SK-N-SH (cell line): Measurements from ENCODE around the gene SPRED3. TPM values are rescaled to one million over a fixed set of nuclear protein-coding genes. Genes with fewer than 3 reads are reported as not detected.
"Not testable (repeated sequence)": the region's sequence is repeated elsewhere in the genome, so short reads cannot be mapped to it uniquely, and the experiment has no call there.

Source experiments
- CTCF ChIA-PET: fragments of 300-600, 350-600 bp; formaldehyde crosslinking; extraction: SDS; loops from one replicate; lab custom pipeline; 2021; lab: Yijun Ruan, JAX
- POLR2A ChIA-PET: fragments of 350-600 bp; sonication (Branson Sonifier 250); formaldehyde crosslinking; extraction: SDS; loops from one replicate; lab custom pipeline; 2020; ENCODE audit warnings: antibody characterized with exemption, inconsistent platforms; lab: Yijun Ruan, JAX
- DNase-seq: peaks from one replicate; pipeline ENCODE4 v3.0.0; 2012
- H2AFZ ChIP-seq: fragments of 200-600 bp; sonication (generic); 2 replicates; pipeline ENCODE4 v1.8.1; 2016; ENCODE audit warnings: antibody characterized with exemption, mild to moderate bottlenecking, low read depth
- H3F3A ChIP-seq: fragments of 200-600 bp; sonication (generic); replicated peaks from 2 replicates; pipeline ENCODE3; 2016; ENCODE audit warnings: antibody characterized with exemption, mild to moderate bottlenecking; ENCODE audit not compliant: insufficient read depth
- H3K27ac ChIP-seq, 2 experiments: fragments of 200-500 bp in 1 of 2; fragments of 200-600 bp in 1 of 2; sonication (Bioruptor generic) in 1 of 2; sonication (generic), shearing (Covaris generic) in 1 of 2; 2 replicates each; pipeline versions ENCODE4 v1.5.1 to v1.6.1; 2014 to 2016; ENCODE audit warnings: low read depth in 2 of 2, inconsistent platforms in 1 of 2, low read length in 1 of 2, mild to moderate bottlenecking in 1 of 2, mixed read lengths in 1 of 2
- H3K27me3 ChIP-seq: fragments of 200-600 bp; sonication (generic), shearing (Covaris generic); 2 replicates; pipeline ENCODE4 v1.6.1; 2016; ENCODE audit warnings: mixed run types; ENCODE audit not compliant: insufficient read depth
- H3K36me3 ChIP-seq, 2 experiments: fragments of 200-500 bp in 1 of 2; fragments of 200-600 bp in 1 of 2; sonication (Bioruptor generic) in 1 of 2; sonication (generic) in 1 of 2; replicated peaks in 1 of 2; 2 replicates each; pipeline versions ENCODE3 to v1.5.1; 2014 to 2016; ENCODE audit warnings: low read length in 1 of 2, mild to moderate bottlenecking in 1 of 2; ENCODE audit not compliant: insufficient read depth in 2 of 2, control insufficient read depth in 1 of 2
- H3K4me1 ChIP-seq, 2 experiments: fragments of 200-500 bp in 1 of 2; fragments of 200-600 bp in 1 of 2; sonication (Bioruptor generic) in 1 of 2; sonication (generic), shearing (Covaris generic) in 1 of 2; 2 replicates each; pipeline versions ENCODE4 v1.5.1 to v1.6.1; 2014 to 2016; ENCODE audit warnings: low read depth in 1 of 2, low read length in 1 of 2, mixed run types in 1 of 2; ENCODE audit not compliant: insufficient read depth in 2 of 2, control insufficient read depth in 1 of 2
- H3K4me2 ChIP-seq: fragments of 200-600 bp; sonication (generic), shearing (Covaris generic); 2 replicates; pipeline ENCODE4 v1.6.1; 2017; ENCODE audit warnings: mixed run types
- H3K4me3 ChIP-seq, 2 experiments: fragments of 200-500 bp in 1 of 2; fragments of 200-600 bp in 1 of 2; sonication (Bioruptor generic) in 1 of 2; sonication (generic), shearing (Covaris generic) in 1 of 2; 2 replicates each; pipeline versions ENCODE4 v1.5.1 to v1.8.1; 2014 to 2016; ENCODE audit warnings: low read depth in 2 of 2, inconsistent platforms in 1 of 2, low read length in 1 of 2, mild to moderate bottlenecking in 1 of 2, mixed read lengths in 1 of 2, moderate library complexity in 1 of 2
- H3K79me2 ChIP-seq: fragments of 200-600 bp; sonication (generic); 2 replicates; pipeline ENCODE4 v1.8.1; 2017; ENCODE audit warnings: mild to moderate bottlenecking; ENCODE audit not compliant: insufficient read depth
- H3K9ac ChIP-seq: fragments of 200-600 bp; sonication (generic); 2 replicates; pipeline ENCODE4 v1.6.1; 2017; ENCODE audit warnings: mixed run types
- H3K9me2 ChIP-seq: fragments of 200-600 bp; sonication (generic); 2 replicates; pipeline ENCODE4 v1.6.1; 2017; ENCODE audit warnings: mixed run types
- H3K9me3 ChIP-seq: fragments of 200-600 bp; sonication (generic); 2 replicates; pipeline ENCODE4 v1.6.1; 2017; ENCODE audit warnings: mixed run types, mild to moderate bottlenecking, moderate library complexity
- H4K20me1 ChIP-seq: fragments of 200-600 bp; sonication (generic); 2 replicates; pipeline ENCODE4 v1.6.1; 2017; ENCODE audit warnings: mild to moderate bottlenecking, mixed run types; ENCODE audit not compliant: insufficient read depth
- CHD2 ChIP-seq: fragments of 150-350 bp; IDR thresholded peaks from 2 replicates; pipeline ENCODE4 v1.6.1; 2018; ENCODE audit warnings: low read length; ENCODE audit not compliant: partially characterized antibody
- ELF1 ChIP-seq: IDR thresholded peaks from 2 replicates; pipeline ENCODE4 v1.4.0; 2012
- EP300 ChIP-seq, 2 experiments: IDR thresholded peaks; 2 replicates each; pipeline versions ENCODE4 v1.4.0 to v1.6.1; 2012; ENCODE audit warnings: borderline replicate concordance in 1 of 2, low read depth in 1 of 2, low read length in 1 of 2
- EZH2phosphoT487 ChIP-seq: fragments of 200-600 bp; sonication (generic); IDR thresholded peaks from 2 replicates; pipeline ENCODE4 v1.6.1; 2017; ENCODE audit warnings: low read depth, mixed run types, mild to moderate bottlenecking, antibody characterized with exemption, moderate library complexity, borderline replicate concordance
- FOSL2 ChIP-seq: IDR thresholded peaks from 2 replicates; pipeline ENCODE4 v1.4.0; 2012; ENCODE audit warnings: low read depth, mild to moderate bottlenecking, moderate library complexity, borderline replicate concordance
- FOXJ3 ChIP-seq: sonication (generic); formaldehyde crosslinking; IDR thresholded peaks from 2 replicates; pipeline ENCODE4 v1.5.1; 2020; ENCODE audit warnings: mild to moderate bottlenecking, missing genetic modification reagents
- FOXM1 ChIP-seq: IDR thresholded peaks from 2 replicates; pipeline ENCODE4 v1.4.0; 2012; ENCODE audit warnings: low read depth, mild to moderate bottlenecking
- IRF3 ChIP-seq: fragments of 150-350 bp; IDR thresholded peaks from 2 replicates; pipeline ENCODE4 v1.6.1; 2016; ENCODE audit warnings: mild to moderate bottlenecking, low read depth, low read length
- MXI1 ChIP-seq: IDR thresholded peaks from 2 replicates; pipeline ENCODE4 v1.6.1; 2012; ENCODE audit warnings: mild to moderate bottlenecking, low read depth, low read length, improper control_type of control experiment
- RCOR1 ChIP-seq: fragments of 150-350 bp; IDR thresholded peaks from 2 replicates; pipeline ENCODE4 v1.6.1; 2017; ENCODE audit warnings: antibody characterized with exemption, low read length
- TAF1 ChIP-seq: IDR thresholded peaks from 2 replicates; pipeline ENCODE4 v1.6.1; 2012; ENCODE audit warnings: low read depth, mild to moderate bottlenecking, low read length, moderate library complexity, borderline replicate concordance
- USF2 ChIP-seq: fragments of 150-350 bp; IDR thresholded peaks from 2 replicates; pipeline ENCODE4 v1.6.1; 2017; ENCODE audit warnings: antibody characterized with exemption, low read length, low read depth, borderline replicate concordance
- YY1 ChIP-seq: IDR thresholded peaks from 2 replicates; pipeline ENCODE4 v1.4.0; 2012; ENCODE audit warnings: low read depth, mild to moderate bottlenecking
- WGBS: methylation state at CpG from one replicate; pipeline ENCODE4 v1.1.6; 2017; ENCODE audit warnings: low lambda C conversion rate; 5-methylcytosine and 5-hydroxymethylcytosine counted together
- polyA plus RNA-seq, 3 experiments: library from polyadenylated mRNA; depleted of rRNA; stranded (reverse); fragments of >200 nt; gene quantifications; 2 replicates each; pipeline ENCODE4 v1.2.3, GENCODE V29; 2012
- TF ChIP-seq, protein P1 (sequence below): IDR thresholded peaks from 2 replicates; pipeline ENCODE4 v1.4.0; 2012; ENCODE audit warnings: low read depth, borderline replicate concordance
- TF ChIP-seq, protein P2 (sequence below): IDR thresholded peaks from 2 replicates; pipeline ENCODE4 v1.4.0; 2012; ENCODE audit warnings: low read depth, borderline replicate concordance

SPRED3 gene
- polyA plus RNA-seq, 1 of the 3 experiments (the other 2 are of a cell fraction): 11.1 TPM

- H3K9me3 ChIP-seq, H3F3A ChIP-seq, H3K79me2 ChIP-seq, H3K9me2 ChIP-seq, H3K4me2 ChIP-seq, H3K4me1 ChIP-seq, H4K20me1 ChIP-seq, H3K36me3 ChIP-seq, H3K27me3 ChIP-seq, POLR2A ChIA-PET, H3K27ac ChIP-seq, H2AFZ ChIP-seq, DNase-seq, H3K4me3 ChIP-seq, H3K9ac ChIP-seq: not testable (repeated sequence)
- CTCF ChIA-PET: interaction anchor here (1.0 kb wide), 1 partner anchor 25 kb away, joined by 4 read pairs; the partner anchor contains the start of gene FAM98C
- WGBS: 71% methylated on average over 16 of the region's 17 CpGs
Observed at GRCh38 chr19:38427035-38427677, 38.7 kb downstream of the SPRED3 start.

DNA sequence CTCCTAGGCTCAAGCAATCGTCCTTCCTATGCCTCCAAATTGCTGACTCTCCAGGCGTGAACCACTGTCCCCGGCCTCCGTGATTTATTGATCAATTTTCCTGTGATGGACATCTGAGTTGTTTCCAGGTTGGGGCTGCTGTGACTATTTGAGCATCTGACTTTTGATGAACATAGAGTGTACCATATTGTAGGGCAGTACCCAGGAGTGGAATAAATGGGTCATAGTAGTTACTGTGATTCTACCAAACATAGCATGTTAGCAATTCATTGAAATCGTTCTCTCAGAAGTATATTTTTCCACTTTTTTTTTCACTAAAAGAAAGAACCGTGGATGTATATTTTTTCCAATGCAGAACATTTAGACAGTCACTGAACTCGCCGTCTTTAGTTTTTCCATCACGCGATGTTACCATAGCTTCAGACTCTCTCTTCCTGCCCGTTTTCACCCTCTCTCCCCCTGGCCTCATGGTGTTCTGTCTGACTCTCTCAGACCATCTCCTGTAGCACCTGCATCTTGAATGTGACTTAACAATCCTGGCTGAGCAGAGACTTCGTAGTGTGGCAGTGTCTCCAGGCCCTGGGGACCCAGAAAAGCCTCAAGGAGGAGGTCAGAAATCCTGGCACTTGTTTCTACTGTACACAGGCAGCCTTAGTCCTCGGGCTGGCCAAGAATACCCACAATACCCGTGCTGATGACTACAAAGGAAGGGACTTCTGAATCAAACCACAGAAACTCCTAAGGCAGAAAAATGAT is 40.7 kb downstream of the SPRED3 start:
- no peak overlapping the region for H3K9ac ChIP-seq
- DNase-seq: no peak
- H4K20me1 ChIP-seq: no peaks in the 10 kb centered on the region
- no peaks in the 10 kb centered on the region for H3K9me2 ChIP-seq
- H3F3A ChIP-seq: no peaks in the 10 kb centered on the region
- TF ChIP-seq, protein P1, sequence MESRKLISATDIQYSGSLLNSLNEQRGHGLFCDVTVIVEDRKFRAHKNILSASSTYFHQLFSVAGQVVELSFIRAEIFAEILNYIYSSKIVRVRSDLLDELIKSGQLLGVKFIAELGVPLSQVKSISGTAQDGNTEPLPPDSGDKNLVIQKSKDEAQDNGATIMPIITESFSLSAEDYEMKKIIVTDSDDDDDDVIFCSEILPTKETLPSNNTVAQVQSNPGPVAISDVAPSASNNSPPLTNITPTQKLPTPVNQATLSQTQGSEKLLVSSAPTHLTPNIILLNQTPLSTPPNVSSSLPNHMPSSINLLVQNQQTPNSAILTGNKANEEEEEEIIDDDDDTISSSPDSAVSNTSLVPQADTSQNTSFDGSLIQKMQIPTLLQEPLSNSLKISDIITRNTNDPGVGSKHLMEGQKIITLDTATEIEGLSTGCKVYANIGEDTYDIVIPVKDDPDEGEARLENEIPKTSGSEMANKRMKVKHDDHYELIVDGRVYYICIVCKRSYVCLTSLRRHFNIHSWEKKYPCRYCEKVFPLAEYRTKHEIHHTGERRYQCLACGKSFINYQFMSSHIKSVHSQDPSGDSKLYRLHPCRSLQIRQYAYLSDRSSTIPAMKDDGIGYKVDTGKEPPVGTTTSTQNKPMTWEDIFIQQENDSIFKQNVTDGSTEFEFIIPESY: no peak
- no peak for TF ChIP-seq USF2
- TF ChIP-seq, protein P2, sequence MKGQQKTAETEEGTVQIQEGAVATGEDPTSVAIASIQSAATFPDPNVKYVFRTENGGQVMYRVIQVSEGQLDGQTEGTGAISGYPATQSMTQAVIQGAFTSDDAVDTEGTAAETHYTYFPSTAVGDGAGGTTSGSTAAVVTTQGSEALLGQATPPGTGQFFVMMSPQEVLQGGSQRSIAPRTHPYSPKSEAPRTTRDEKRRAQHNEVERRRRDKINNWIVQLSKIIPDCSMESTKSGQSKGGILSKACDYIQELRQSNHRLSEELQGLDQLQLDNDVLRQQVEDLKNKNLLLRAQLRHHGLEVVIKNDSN: no peak
- no peak for TF ChIP-seq YY1
- TF ChIP-seq EP300 (IDR thresholded peaks at IDR 0.05; ENCODE audit: borderline replicate concordance in 1 of 2, low read depth in 1 of 2, low read length in 1 of 2): no peak
- TF ChIP-seq IRF3: no peak
- TF ChIP-seq MXI1: no peak
- no peak for TF ChIP-seq FOXM1
- TF ChIP-seq RCOR1: no peak
- TF ChIP-seq EZH2phosphoT487: no peak
- TF ChIP-seq CHD2: no peak
- no peak for TF ChIP-seq TAF1
- TF ChIP-seq FOXJ3 (CRISPR knock-in tag): no peak
- TF ChIP-seq FOSL2: no peak
- TF ChIP-seq ELF1: no peak
- H3K36me3 ChIP-seq: no peaks in the 10 kb centered on the region
- H2AFZ ChIP-seq: no peak overlapping the region
- no peak overlapping the region for H3K4me2 ChIP-seq
- no peaks in the 10 kb centered on the region for H3K79me2 ChIP-seq
- no peak overlapping the region for H3K4me3 ChIP-seq
- H3K27ac ChIP-seq: no peak overlapping the region
- H3K4me1 ChIP-seq: no peaks in the 10 kb centered on the region; a peak in 1 of 4 replicates
- POLR2A ChIA-PET: no interaction called here
- H3K27me3 ChIP-seq: peaks cover 9% of the 10 kb centered on the region; the same call in 1 of the 2 replicates
- 53% methylated on average over 14 of the region's 14 CpGs for WGBS
- H3K9me3 ChIP-seq: no peaks in the 10 kb centered on the region
- CTCF ChIA-PET: interaction anchor here (1.0 to 1.4 kb wide), 3 partner anchors 15 to 27 kb away, joined by 3 to 5 read pairs (median 3); partner anchors contain the start of gene FAM98C
